LNCAP (cell line): ENCODE results near the gene RSPH1.

Experiments used
- TF ChIP-seq, protein P1 (sequence below): fragments of 450-650 bp; IDR thresholded peaks from 2 replicates; pipeline ENCODE4 v1.5.1; 2017; ENCODE audit warnings: mild to moderate bottlenecking

The RSPH1 gene

GRCh38 chr21:42438316-42439205, 57.5 kb downstream of the RSPH1 start:
- TF ChIP-seq, protein P1, sequence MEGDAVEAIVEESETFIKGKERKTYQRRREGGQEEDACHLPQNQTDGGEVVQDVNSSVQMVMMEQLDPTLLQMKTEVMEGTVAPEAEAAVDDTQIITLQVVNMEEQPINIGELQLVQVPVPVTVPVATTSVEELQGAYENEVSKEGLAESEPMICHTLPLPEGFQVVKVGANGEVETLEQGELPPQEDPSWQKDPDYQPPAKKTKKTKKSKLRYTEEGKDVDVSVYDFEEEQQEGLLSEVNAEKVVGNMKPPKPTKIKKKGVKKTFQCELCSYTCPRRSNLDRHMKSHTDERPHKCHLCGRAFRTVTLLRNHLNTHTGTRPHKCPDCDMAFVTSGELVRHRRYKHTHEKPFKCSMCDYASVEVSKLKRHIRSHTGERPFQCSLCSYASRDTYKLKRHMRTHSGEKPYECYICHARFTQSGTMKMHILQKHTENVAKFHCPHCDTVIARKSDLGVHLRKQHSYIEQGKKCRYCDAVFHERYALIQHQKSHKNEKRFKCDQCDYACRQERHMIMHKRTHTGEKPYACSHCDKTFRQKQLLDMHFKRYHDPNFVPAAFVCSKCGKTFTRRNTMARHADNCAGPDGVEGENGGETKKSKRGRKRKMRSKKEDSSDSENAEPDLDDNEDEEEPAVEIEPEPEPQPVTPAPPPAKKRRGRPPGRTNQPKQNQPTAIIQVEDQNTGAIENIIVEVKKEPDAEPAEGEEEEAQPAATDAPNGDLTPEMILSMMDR: no peak

- TF ChIP-seq, protein P1: no peak
These were observed 58.2 kb downstream of the RSPH1 start for GRCh38 chr21:42437786-42438185.

GRCh38 chr21:42436914-42437313, 59.1 kb downstream of the RSPH1 start:
- TF ChIP-seq, protein P1: no peak

DNA sequence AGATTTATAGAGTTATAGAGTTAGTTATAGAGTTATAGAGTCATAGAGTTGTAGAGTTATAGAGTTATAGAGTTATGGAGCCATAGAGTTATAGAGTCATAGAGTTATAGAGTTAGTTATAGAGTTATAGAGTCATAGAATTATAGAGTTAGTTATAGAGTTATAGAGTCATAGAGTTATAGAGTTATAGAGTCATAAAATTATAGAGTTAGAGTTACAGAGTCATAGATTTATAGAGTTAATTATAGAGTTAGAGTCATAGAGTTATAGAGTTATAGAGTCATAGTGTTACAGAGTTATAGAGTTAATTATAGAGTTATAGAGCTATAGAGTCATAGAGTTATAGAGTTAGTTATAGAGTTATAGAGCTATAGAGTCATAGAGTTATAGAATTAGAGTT, 60.2 kb downstream of the RSPH1 start:
- TF ChIP-seq, protein P1: no peak

DNA sequence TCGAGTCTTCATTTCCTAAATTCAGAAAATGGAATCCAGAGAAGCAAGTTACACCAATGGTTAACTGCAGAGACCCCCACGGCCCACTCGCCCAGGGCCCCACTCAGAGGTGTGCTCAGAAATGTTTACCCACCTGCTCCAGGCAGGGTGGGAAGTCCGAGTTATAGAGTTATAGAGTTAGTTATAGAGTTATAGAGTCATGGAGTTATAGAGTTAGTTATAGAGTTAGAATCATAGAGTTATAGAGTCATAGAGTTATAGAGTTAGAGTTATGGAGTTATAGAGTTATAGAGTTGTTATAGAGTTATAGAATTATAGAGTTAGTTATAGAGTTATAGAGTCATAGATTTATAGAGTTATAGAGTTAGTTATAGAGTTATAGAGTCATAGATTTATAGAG, 60.6 kb downstream of the RSPH1 start:
- TF ChIP-seq, protein P1: no peak

DNA sequence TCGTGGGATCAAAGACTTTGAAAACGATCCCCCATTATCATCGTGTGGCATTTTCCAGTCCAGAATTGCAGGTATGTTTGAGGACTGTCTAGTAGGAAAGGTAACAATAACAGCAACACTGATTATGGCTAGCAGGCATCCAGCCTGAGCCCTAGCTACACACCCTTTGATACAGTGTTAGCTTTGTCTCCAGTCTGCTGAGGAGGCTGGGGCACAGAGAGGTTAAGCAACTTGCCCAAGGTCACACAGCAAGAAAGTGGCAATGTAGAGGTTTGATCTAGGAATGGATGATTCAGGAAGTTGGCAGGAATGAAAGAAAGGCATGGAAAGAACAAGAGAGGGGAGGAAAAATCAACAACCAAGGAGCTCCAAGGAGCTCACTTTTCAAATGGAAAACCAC, 61.1 kb downstream of the RSPH1 start:
- TF ChIP-seq, protein P1: no peak

DNA sequence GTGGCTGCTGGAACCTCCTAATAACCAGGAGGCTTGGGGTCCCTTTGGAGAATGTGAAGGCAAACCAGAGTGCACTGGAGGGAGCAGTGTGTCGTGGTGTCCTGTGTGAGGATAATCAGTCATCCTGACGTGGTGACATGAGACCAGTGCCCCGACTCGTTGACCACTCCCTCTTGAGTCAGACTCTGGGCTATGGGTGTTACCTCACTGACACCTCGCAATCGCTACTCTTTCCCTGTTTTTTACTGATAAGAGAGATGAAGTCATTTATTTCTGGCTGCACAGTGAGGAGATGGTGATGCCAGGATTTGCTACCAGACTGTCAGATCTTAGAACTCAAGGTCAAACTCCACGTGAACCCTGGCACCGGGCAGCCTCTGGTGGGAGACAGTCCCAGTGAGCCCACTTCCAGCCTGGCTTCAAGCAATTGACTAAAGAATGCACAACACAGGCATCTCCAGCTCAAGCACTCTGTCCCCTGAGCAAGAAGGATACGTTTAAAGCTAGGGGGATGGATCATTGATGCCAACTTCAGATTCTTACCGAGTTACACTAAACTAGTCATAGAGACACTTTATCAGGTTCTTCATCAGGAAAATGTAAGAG, 62.0 kb downstream of the RSPH1 start:
- TF ChIP-seq, protein P1: no peak
